Psoas muscle (tissue), 8 donors: Measurements from ENCODE around the gene RABGAP1L. TPM values are rescaled to one million over a fixed set of nuclear protein-coding genes. Genes with fewer than 3 reads are reported as not detected.
"Not testable (repeated sequence)": the region's sequence is repeated elsewhere in the genome, so short reads cannot be mapped to it uniquely, and the experiment has no call there.

Source experiments
- ATAC-seq, 4 donors: fragments of 200-7000 bp; cut with Tn5 transposase; one replicate each; pipeline ENCODE4 v1.9.1; 2020; ENCODE audit warnings: moderate library complexity in 3 of 4, mild to moderate bottlenecking in 2 of 4
- DNase-seq, 2 donors: peaks; one replicate each; pipeline ENCODE4 v3.0.0-alpha.2; 2020
- H3K27ac ChIP-seq: fragments of 200-600 bp; one replicate; pipeline ENCODE4 v1.8.0; 2022
- H3K27me3 ChIP-seq, 3 donors: fragments of 200-600 bp in 1 of 3; one replicate each; pipeline versions ENCODE4 v1.6.1 to v1.8.0; 2013 to 2022; ENCODE audit warnings: low read length in 2 of 3, mild to moderate bottlenecking in 2 of 3, moderate library complexity in 1 of 3; ENCODE audit not compliant: insufficient read depth in 3 of 3
- H3K36me3 ChIP-seq, 2 donors: fragments of 200-600 bp in 1 of 2; one replicate each; pipeline versions ENCODE4 v1.6.1 to v1.8.0; 2013 to 2022; ENCODE audit warnings: low read depth in 1 of 2, mild to moderate bottlenecking in 1 of 2, moderate library complexity in 1 of 2; ENCODE audit not compliant: insufficient read depth in 1 of 2
- H3K4me1 ChIP-seq: fragments of 200-600 bp; one replicate; pipeline ENCODE4 v1.8.0; 2022
- H3K4me3 ChIP-seq: fragments of 200-600 bp; one replicate; pipeline ENCODE4 v1.8.0; 2022; ENCODE audit warnings: mild to moderate bottlenecking
- H3K9me3 ChIP-seq: fragments of 200-600 bp; one replicate; pipeline ENCODE4 v1.8.0; 2022
- CTCF ChIP-seq: fragments of 200-600 bp; IDR thresholded peaks from one replicate; pipeline ENCODE4 v1.8.0; 2022; ENCODE audit warnings: antibody characterized with exemption
- WGBS, 3 donors: extraction: QIAGEN DNeasy Blood & Tissue Kit; methylation state at CpG; one replicate each; pipeline versions ENCODE4 v1.1.6 to v1.1.7; 2013; 5-methylcytosine and 5-hydroxymethylcytosine counted together
- intact Hi-C, 2 donors: fragments of 100-400 bp; cut with DNase I; formaldehyde crosslinking; loops; one replicate each; pipeline versions ENCODE4 v1.11.0 to v1.14.2; 2022
- polyA plus RNA-seq, 3 donors: library from polyadenylated mRNA; stranded (reverse); fragments of 200-250 nt; gene quantifications; one replicate each; pipeline ENCODE4 v1.2.3, GENCODE V29; 2013
- total RNA-seq, 4 donors: library from RNA; stranded (reverse); fragmentation: NEBNext Ultra II Directional in 2 of 4; extraction: Animal tissue kit (Norgen Biotek cat#: 25700) in 2 of 4; gene quantifications; one replicate each; pipeline versions ENCODE4 v1.2.1 to v1.2.4, GENCODE V29; 2021 to 2023
- donor health status: healthy with polysubstance abuse.
- donor health status: DM: no; HTN: no; CAD: no; lungs with moderate emphysema.
- donor health status: Bipolar disorder and iron deficiency.
- donor health status: healthy.
- donor health status: DM: yes; HTN: yes; CAD: no.
- donor health status: DM: no; HTN: no; CAD: no.
- donor health status: DM: no; HTN: no; CAD: no.
- donor health status: DM: yes; HTN: yes; CAD: no.

The RABGAP1L gene
- total and polyA plus RNA-seq, 7 donors: 2.9 to 14.4 (median 8.7) TPM

GRCh38 chr1:174309490-174309889, 150.2 kb downstream of the RABGAP1L start:
- Histone ChIP-seq H3K4me3 (no peak overlapping the region), H3K4me1 (no peaks in the 10 kb centered on the region), H3K27me3 (no peaks in the 10 kb centered on the region), H3K9me3 (peaks cover 8% of the 10 kb centered on the region), H3K27ac (no peak overlapping the region), H3K36me3 (no peaks in the 10 kb centered on the region)
- TF ChIP-seq CTCF: no peak
- ATAC-seq: no peak
- no peak for DNase-seq
- intact Hi-C loops: no loop called here

GRCh38 chr1:174314433-174314832, 155.1 kb downstream of the RABGAP1L start:
- H3K9me3 ChIP-seq: peaks cover 22% of the 10 kb centered on the region
- intact Hi-C loops: no loop called here
- DNase-seq: no peak
- no peak overlapping the region for H3K4me3 ChIP-seq
- no peak for TF ChIP-seq CTCF
- H3K27ac ChIP-seq: no peak overlapping the region
- no peaks in the 10 kb centered on the region for H3K27me3 ChIP-seq
- 88 to 92% (median 91%) methylated on average over 4 of the region's 4 CpGs for WGBS, 3 donors
- H3K4me1 ChIP-seq: no peaks in the 10 kb centered on the region
- no peak for ATAC-seq
- H3K36me3 ChIP-seq: no peaks in the 10 kb centered on the region

GRCh38 chr1:174315239-174315638, 155.9 kb downstream of the RABGAP1L start:
- no peak overlapping the region for H3K4me3 ChIP-seq
- H3K27ac ChIP-seq: no peak overlapping the region
- no peak for ATAC-seq
- WGBS, 3 donors: 96 to 99% (median 97%) methylated on average over 2 of the region's 2 CpGs
- intact Hi-C loops: no loop called here
- no peak for TF ChIP-seq CTCF
- no peaks in the 10 kb centered on the region for H3K36me3 ChIP-seq
- no peaks in the 10 kb centered on the region for H3K27me3 ChIP-seq
- H3K4me1 ChIP-seq: no peaks in the 10 kb centered on the region
- peaks cover 21% of the 10 kb centered on the region for H3K9me3 ChIP-seq
- DNase-seq: no peak

- H3K36me3 ChIP-seq, intact Hi-C loops, DNase-seq, H3K9me3 ChIP-seq, H3K4me3 ChIP-seq, ATAC-seq, H3K4me1 ChIP-seq, H3K27me3 ChIP-seq, H3K27ac ChIP-seq: not testable (repeated sequence)
- WGBS, 3 donors: 96 to 99% (median 98%) methylated on average over 3 of the region's 3 CpGs
These were observed 161.6 kb downstream of the RABGAP1L start for GRCh38 chr1:174320897-174321296.

- no peak overlapping the region for H3K27ac ChIP-seq
- WGBS, 3 donors: 96 to 100% (median 98%) methylated on average over 1 of the region's 1 CpG
- no peaks in the 10 kb centered on the region for H3K4me1 ChIP-seq
- intact Hi-C loops: no loop called here
- no peaks in the 10 kb centered on the region for H3K36me3 ChIP-seq
- TF ChIP-seq CTCF: no peak
- no peaks in the 10 kb centered on the region for H3K27me3 ChIP-seq
- DNase-seq: no peak
- H3K9me3 ChIP-seq: peaks cover 14% of the 10 kb centered on the region
- H3K4me3 ChIP-seq: no peak overlapping the region
- ATAC-seq: no peak
These were observed 163.0 kb downstream of the RABGAP1L start for GRCh38 chr1:174322202-174322862.
